ENCODE measurements around the gene HEXB.

GRCh38 chr5:74766849-74767578, 82.0 kb downstream of the HEXB start, which contains the start of the genes GFM2 and NSA2:
- TF ChIP-seq CTCF (IDR thresholded peaks at IDR 0.05) (peak in 1 of 5 experiments; percentile 11), POLR2A (IDR thresholded peaks at IDR 0.05) (peak; percentile 40), POLR2AphosphoS5 (IDR thresholded peaks at IDR 0.05) (peak; percentile 49 to 76 (median 52)), EP300 (IDR thresholded peaks at IDR 0.05; ENCODE audit: low read depth) (no peak)

All from transverse colon (tissue), 4 donors.